IPS-20b (cell line): ENCODE results near the gene GALNT1.

Source experiments
- H3K27ac ChIP-seq: one replicate; pipeline ENCODE4 v1.5.1; 2013; ENCODE audit warnings: low read length
- H3K27me3 ChIP-seq: 2 replicates; pipeline ENCODE4 v1.6.1; 2013; ENCODE audit warnings: mild to moderate bottlenecking, low read length, inconsistent platforms; ENCODE audit not compliant: insufficient read depth
- H3K36me3 ChIP-seq: 2 replicates; pipeline ENCODE4 v1.6.1; 2013; ENCODE audit warnings: low read depth, mild to moderate bottlenecking, inconsistent platforms, low read length, moderate library complexity; ENCODE audit not compliant: insufficient read depth
- H3K4me1 ChIP-seq: 2 replicates; pipeline ENCODE4 v1.6.1; 2013; ENCODE audit warnings: mild to moderate bottlenecking, control low read depth, inconsistent platforms, low read length, moderate library complexity; ENCODE audit not compliant: insufficient read depth
- H3K4me3 ChIP-seq: 2 replicates; pipeline ENCODE4 v1.5.1; 2013; ENCODE audit warnings: mild to moderate bottlenecking, low read length, inconsistent platforms
- H3K9ac ChIP-seq: 2 replicates; pipeline ENCODE4 v1.6.1; 2013; ENCODE audit warnings: low read depth, mild to moderate bottlenecking, inconsistent platforms, low read length, moderate library complexity
- H3K9me3 ChIP-seq: 2 replicates; pipeline ENCODE4 v1.6.1; 2013; ENCODE audit warnings: mild to moderate bottlenecking, low read depth, low read length, inconsistent platforms; ENCODE audit not compliant: insufficient read depth

GALNT1 gene

GRCh38 chr18:35705988-35706387 lies 124.4 kb downstream of the GALNT1 start:
- Histone ChIP-seq H3K36me3 (peaks cover 18% of the 10 kb centered on the region), H3K4me3 (no peak overlapping the region), H3K9ac (no peak overlapping the region), H3K4me1 (no peaks in the 10 kb centered on the region), H3K27ac (no peak overlapping the region), H3K27me3 (no peaks in the 10 kb centered on the region), H3K9me3 (no peaks in the 10 kb centered on the region)

- no peak overlapping the region for H3K4me3 ChIP-seq
Measured at GRCh38 chr18:35707247-35707646, 125.7 kb downstream of the GALNT1 start.

GRCh38 chr18:35707674-35708073 lies 126.1 kb downstream of the GALNT1 start:
- no peaks in the 10 kb centered on the region for H3K27me3 ChIP-seq
- H3K4me1 ChIP-seq: no peaks in the 10 kb centered on the region
- H3K4me3 ChIP-seq: no peak overlapping the region
- no peak overlapping the region for H3K27ac ChIP-seq
- H3K9ac ChIP-seq: no peak overlapping the region
- no peaks in the 10 kb centered on the region for H3K9me3 ChIP-seq
- H3K36me3 ChIP-seq: peaks cover 24% of the 10 kb centered on the region

More at GRCh38 chr18:35707247-35707646, 125.7 kb downstream of the GALNT1 start:
- Histone ChIP-seq H3K4me1 (no peaks in the 10 kb centered on the region), H3K27ac (no peak overlapping the region), H3K36me3 (peaks cover 20% of the 10 kb centered on the region), H3K9me3 (no peaks in the 10 kb centered on the region), H3K27me3 (no peaks in the 10 kb centered on the region), H3K9ac (no peak overlapping the region)

- H3K36me3 ChIP-seq: peaks cover 19% of the 10 kb centered on the region
- no peak overlapping the region for H3K4me3 ChIP-seq
- H3K9me3 ChIP-seq: no peaks in the 10 kb centered on the region
- no peaks in the 10 kb centered on the region for H3K27me3 ChIP-seq
- no peak overlapping the region for H3K9ac ChIP-seq
- H3K27ac ChIP-seq: no peak overlapping the region
- no peaks in the 10 kb centered on the region for H3K4me1 ChIP-seq
Measured at GRCh38 chr18:35710581-35710980, 129.0 kb downstream of the GALNT1 start.

GRCh38 chr18:35711227-35711626 lies 129.7 kb downstream of the GALNT1 start:
- Histone ChIP-seq H3K4me1 (no peaks in the 10 kb centered on the region), H3K9ac (no peak overlapping the region), H3K27me3 (no peaks in the 10 kb centered on the region), H3K9me3 (0 out of 2 replicates have a peak, but pooled peaks cover 2% of the 10 kb centered on the region), H3K27ac (no peak overlapping the region), H3K4me3 (no peak overlapping the region), H3K36me3 (peaks cover 19% of the 10 kb centered on the region)

GRCh38 chr18:35713545-35713944 lies 132.0 kb downstream of the GALNT1 start:
- no peaks in the 10 kb centered on the region for H3K4me1 ChIP-seq
- peaks cover 19% of the 10 kb centered on the region for H3K36me3 ChIP-seq

GRCh38 chr18:35714539-35714938 lies 133.0 kb downstream of the GALNT1 start:
- no peak overlapping the region for H3K27ac ChIP-seq
- no peak overlapping the region for H3K9ac ChIP-seq
- H3K27me3 ChIP-seq: no peaks in the 10 kb centered on the region
- peaks cover 15% of the 10 kb centered on the region for H3K36me3 ChIP-seq
- H3K4me3 ChIP-seq: no peak overlapping the region
- no peaks in the 10 kb centered on the region for H3K4me1 ChIP-seq
- peaks cover 15% of the 10 kb centered on the region; the same call in 1 of the 2 replicates for H3K9me3 ChIP-seq

More at GRCh38 chr18:35713545-35713944, 132.0 kb downstream of the GALNT1 start:
- no peak overlapping the region for H3K27ac ChIP-seq
- H3K9ac ChIP-seq: no peak overlapping the region
- no peaks in the 10 kb centered on the region for H3K27me3 ChIP-seq
- peaks cover 11% of the 10 kb centered on the region; the same call in 1 of the 2 replicates for H3K9me3 ChIP-seq
- H3K4me3 ChIP-seq: no peak overlapping the region

GRCh38 chr18:35715139-35715538 lies 133.6 kb downstream of the GALNT1 start:
- Histone ChIP-seq H3K4me3 (no peak overlapping the region), H3K36me3 (peaks cover 10% of the 10 kb centered on the region; the same call in 1 of the 2 replicates), H3K9me3 (peaks cover 15% of the 10 kb centered on the region; the same call in 1 of the 2 replicates), H3K4me1 (no peaks in the 10 kb centered on the region), H3K9ac (no peak overlapping the region), H3K27me3 (no peaks in the 10 kb centered on the region), H3K27ac (no peak overlapping the region)

- Histone ChIP-seq H3K9me3 (peaks cover 15% of the 10 kb centered on the region; the same call in 1 of the 2 replicates), H3K4me1 (no peaks in the 10 kb centered on the region), H3K27me3 (no peaks in the 10 kb centered on the region), H3K4me3 (no peak overlapping the region), H3K9ac (no peak overlapping the region), H3K36me3 (peaks cover 5% of the 10 kb centered on the region; the same call in 1 of the 2 replicates), H3K27ac (no peak overlapping the region)
Measured at GRCh38 chr18:35716169-35716831, 134.8 kb downstream of the GALNT1 start.

GRCh38 chr18:35717182-35717581 lies 135.6 kb downstream of the GALNT1 start:
- H3K27me3 ChIP-seq: no peaks in the 10 kb centered on the region
- no peak overlapping the region for H3K9ac ChIP-seq
- no peak overlapping the region for H3K4me3 ChIP-seq
- no peak overlapping the region for H3K27ac ChIP-seq
- H3K4me1 ChIP-seq: no peaks in the 10 kb centered on the region
- H3K9me3 ChIP-seq: peaks cover 15% of the 10 kb centered on the region; the same call in 1 of the 2 replicates
- peaks cover 4% of the 10 kb centered on the region; the same call in 1 of the 2 replicates for H3K36me3 ChIP-seq

- Histone ChIP-seq H3K9me3 (peaks cover 13% of the 10 kb centered on the region; the same call in 1 of the 2 replicates), H3K4me3 (no peak overlapping the region), H3K27me3 (no peaks in the 10 kb centered on the region), H3K36me3 (no peaks in the 10 kb centered on the region), H3K4me1 (no peaks in the 10 kb centered on the region), H3K9ac (no peak overlapping the region), H3K27ac (no peak overlapping the region)
Measured at GRCh38 chr18:35721431-35722081, 140.0 kb downstream of the GALNT1 start.

GRCh38 chr18:35728676-35729075 lies 147.1 kb downstream of the GALNT1 start:
- Histone ChIP-seq H3K4me3 (no peak overlapping the region), H3K27me3 (no peaks in the 10 kb centered on the region), H3K36me3 (no peaks in the 10 kb centered on the region), H3K9ac (no peak overlapping the region), H3K9me3 (no peaks in the 10 kb centered on the region), H3K4me1 (no peaks in the 10 kb centered on the region), H3K27ac (no peak overlapping the region)
